ENCODE results near the gene GRB10.

GRB10 gene

DNA sequence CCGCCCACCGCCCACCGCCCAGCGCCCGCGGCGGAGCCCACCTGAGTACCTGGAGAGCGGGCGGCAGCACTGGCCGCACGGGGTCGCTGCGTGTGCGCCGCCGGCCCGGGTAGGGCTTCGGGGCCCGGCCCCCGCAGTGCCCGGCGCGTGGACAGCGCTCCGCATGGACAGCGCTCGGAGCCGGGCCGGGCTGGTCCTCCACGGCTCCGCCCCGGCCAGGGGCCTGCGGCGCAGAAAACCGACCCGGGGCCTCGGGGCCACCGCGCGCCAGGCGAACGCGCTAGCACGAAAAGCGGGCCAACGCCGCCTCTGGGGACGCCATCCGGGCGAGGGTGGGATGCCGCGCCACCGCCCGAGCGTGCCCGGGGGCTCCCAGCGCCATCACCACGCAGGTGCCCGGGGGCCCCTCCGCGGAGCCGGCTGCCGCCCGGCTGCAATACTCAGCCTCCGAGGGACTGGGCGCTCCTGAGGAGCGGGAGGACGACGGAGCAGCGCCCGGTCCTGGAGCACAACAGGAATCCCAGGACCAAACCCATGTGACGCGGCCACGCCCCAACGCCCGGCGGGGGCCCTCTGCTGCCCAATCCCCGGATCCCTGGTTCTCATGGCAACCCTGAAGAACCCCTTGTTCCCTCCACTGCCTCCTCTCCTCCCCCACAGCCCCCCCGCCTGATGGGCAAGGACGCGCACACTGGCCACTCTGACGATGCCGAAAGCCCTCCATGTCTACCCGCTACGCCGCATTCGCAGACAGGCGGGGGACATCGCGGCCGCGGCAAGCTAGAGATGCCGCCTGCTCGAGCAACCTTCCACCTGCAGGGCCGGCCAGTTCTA lies at the start of gene GRB10:
Gene GRB10 (minus strand): TSS at position 522 of the 834 bp plus-strand sequence. CDS start 50,574 bp downstream, outside the sequence.
- Histone ChIP-seq H3K36me3 (replicated peaks; ENCODE audit: low read depth, low read length) (no peaks in the 10 kb centered on the region), H3K4me2 (ENCODE audit: low read length) (no peak within 1 kb of the TSS), H3K9ac (ENCODE audit: low read length) (no peak within 1 kb of the TSS), H2AFZ (ENCODE audit: low read depth, low read length) (no peak within 1 kb of the TSS), H3K4me1 (ENCODE audit: low read length) (no peaks in the 10 kb centered on the region), H3K27me3 (ENCODE audit: low read depth, low read length) (no peaks in the 10 kb centered on the region), H3K27ac (ENCODE audit: low read length) (no peak within 1 kb of the TSS), H4K20me1 (ENCODE audit: insufficient read depth, low read length) (no peaks in the 10 kb centered on the region), H3K79me2 (ENCODE audit: low read length) (no peaks in the 10 kb centered on the region), H3K4me3 (ENCODE audit: low read length) (no peak within 1 kb of the TSS), H3K9me3 (ENCODE audit: insufficient read depth, low read length) (no peaks in the 10 kb centered on the region)
- TF ChIP-seq, protein P1, sequence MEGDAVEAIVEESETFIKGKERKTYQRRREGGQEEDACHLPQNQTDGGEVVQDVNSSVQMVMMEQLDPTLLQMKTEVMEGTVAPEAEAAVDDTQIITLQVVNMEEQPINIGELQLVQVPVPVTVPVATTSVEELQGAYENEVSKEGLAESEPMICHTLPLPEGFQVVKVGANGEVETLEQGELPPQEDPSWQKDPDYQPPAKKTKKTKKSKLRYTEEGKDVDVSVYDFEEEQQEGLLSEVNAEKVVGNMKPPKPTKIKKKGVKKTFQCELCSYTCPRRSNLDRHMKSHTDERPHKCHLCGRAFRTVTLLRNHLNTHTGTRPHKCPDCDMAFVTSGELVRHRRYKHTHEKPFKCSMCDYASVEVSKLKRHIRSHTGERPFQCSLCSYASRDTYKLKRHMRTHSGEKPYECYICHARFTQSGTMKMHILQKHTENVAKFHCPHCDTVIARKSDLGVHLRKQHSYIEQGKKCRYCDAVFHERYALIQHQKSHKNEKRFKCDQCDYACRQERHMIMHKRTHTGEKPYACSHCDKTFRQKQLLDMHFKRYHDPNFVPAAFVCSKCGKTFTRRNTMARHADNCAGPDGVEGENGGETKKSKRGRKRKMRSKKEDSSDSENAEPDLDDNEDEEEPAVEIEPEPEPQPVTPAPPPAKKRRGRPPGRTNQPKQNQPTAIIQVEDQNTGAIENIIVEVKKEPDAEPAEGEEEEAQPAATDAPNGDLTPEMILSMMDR (IDR thresholded peaks at IDR 0.05; ENCODE audit: low read depth, low read length), result no peak
- TF ChIP-seq EZH2phosphoT487 (IDR thresholded peaks at IDR 0.05; ENCODE audit: low read depth), result no peak

DNA sequence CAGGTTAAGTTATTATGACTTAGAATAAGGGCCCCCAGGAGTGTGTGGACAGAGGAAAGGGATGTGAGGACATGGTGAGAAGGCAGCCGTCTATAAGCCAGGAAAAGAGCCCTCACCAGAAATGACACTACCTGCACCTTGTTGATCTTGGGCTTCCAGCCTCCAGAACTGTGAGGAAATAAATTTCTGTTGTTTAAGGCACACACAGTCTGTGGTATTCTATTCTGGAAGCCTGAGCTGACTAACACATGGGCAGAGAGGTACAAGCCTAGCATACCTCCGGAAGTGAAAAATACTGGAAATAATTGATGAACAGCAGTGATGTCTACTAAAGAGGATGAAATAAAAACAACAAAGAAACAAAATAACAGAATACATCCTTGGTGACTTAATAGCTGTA lies 46.1 kb upstream of the GRB10 start:
- Histone ChIP-seq H3K4me3 (ENCODE audit: low read length) (no peak overlapping the region), H3K79me2 (ENCODE audit: low read length) (no peaks in the 10 kb centered on the region), H3K27ac (ENCODE audit: low read length) (no peak overlapping the region), H3K9ac (ENCODE audit: low read length) (no peak overlapping the region), H3K36me3 (replicated peaks; ENCODE audit: low read depth, low read length) (no peaks in the 10 kb centered on the region), H3K27me3 (ENCODE audit: low read depth, low read length) (no peaks in the 10 kb centered on the region; the same call in 1 of the 2 replicates), H3K4me1 (ENCODE audit: low read length) (no peaks in the 10 kb centered on the region), H2AFZ (ENCODE audit: low read depth, low read length) (no peak overlapping the region), H3K9me3 (ENCODE audit: insufficient read depth, low read length) (no peaks in the 10 kb centered on the region), H4K20me1 (ENCODE audit: insufficient read depth, low read length) (no peaks in the 10 kb centered on the region), H3K4me2 (ENCODE audit: low read length) (no peak overlapping the region)
- no peak for TF ChIP-seq EZH2phosphoT487 (IDR thresholded peaks at IDR 0.05; ENCODE audit: low read depth)
- TF ChIP-seq, protein P1 (IDR thresholded peaks at IDR 0.05; ENCODE audit: low read depth, low read length), result no peak

DNA sequence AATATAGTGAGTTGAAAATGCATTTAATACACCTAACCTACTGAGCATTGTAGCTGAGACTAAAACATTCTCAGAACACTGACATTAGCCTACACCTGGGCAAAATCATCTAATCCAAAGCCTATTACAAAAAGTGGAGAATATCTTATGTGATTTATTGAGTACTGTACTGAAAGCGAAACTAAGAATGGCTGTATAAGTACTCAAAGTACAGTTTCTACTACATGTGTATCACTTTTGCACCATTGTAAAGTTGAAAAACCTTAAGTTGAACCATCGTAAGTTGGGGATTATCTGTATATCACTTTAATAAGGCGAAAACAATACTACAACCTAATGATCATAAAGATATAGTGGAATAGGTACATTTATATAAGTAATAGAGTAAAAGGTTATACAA lies 45.4 kb upstream of the GRB10 start:
- H3K27me3 ChIP-seq (ENCODE audit: low read depth, low read length), result no peaks in the 10 kb centered on the region; the same call in 1 of the 2 replicates
- TF ChIP-seq EZH2phosphoT487 (IDR thresholded peaks at IDR 0.05; ENCODE audit: low read depth), result no peak
- TF ChIP-seq, protein P1 (IDR thresholded peaks at IDR 0.05; ENCODE audit: low read depth, low read length), result no peak
- no peak overlapping the region for H3K27ac ChIP-seq (ENCODE audit: low read length)
- H3K4me3 ChIP-seq (ENCODE audit: low read length), result no peak overlapping the region
- H3K36me3 ChIP-seq (replicated peaks; ENCODE audit: low read depth, low read length), result no peaks in the 10 kb centered on the region
- H4K20me1 ChIP-seq (ENCODE audit: insufficient read depth, low read length), result no peaks in the 10 kb centered on the region
- H3K9me3 ChIP-seq (ENCODE audit: insufficient read depth, low read length), result no peaks in the 10 kb centered on the region
- no peaks in the 10 kb centered on the region for H3K79me2 ChIP-seq (ENCODE audit: low read length)
- H3K4me2 ChIP-seq (ENCODE audit: low read length), result no peak overlapping the region
- no peaks in the 10 kb centered on the region for H3K4me1 ChIP-seq (ENCODE audit: low read length)
- H3K9ac ChIP-seq (ENCODE audit: low read length), result no peak overlapping the region
- no peak overlapping the region for H2AFZ ChIP-seq (ENCODE audit: low read depth, low read length)

DNA sequence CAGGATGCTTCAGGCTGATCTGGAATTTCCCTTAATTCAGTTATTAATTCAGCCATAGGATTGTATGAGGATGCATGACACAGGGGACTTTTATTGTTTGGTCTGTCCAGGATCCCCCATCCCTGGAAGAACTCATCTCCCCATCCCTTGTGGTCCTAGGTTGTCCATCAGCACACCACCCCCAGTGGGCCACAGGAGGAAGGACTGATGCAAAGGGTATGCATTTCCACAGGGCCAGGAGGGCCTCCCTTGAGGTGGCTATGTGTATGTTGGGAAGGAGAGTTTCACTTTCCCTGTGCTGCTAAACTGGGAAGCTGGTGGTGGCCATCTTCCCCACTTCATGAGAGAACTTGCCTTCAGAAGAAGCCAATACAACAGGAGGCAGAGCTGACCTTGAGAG lies 44.6 kb upstream of the GRB10 start:
- Histone ChIP-seq H3K9me3 (ENCODE audit: insufficient read depth, low read length) (no peaks in the 10 kb centered on the region), H2AFZ (ENCODE audit: low read depth, low read length) (no peak overlapping the region), H3K27ac (ENCODE audit: low read length) (no peak overlapping the region), H3K9ac (ENCODE audit: low read length) (no peak overlapping the region), H3K36me3 (replicated peaks; ENCODE audit: low read depth, low read length) (no peaks in the 10 kb centered on the region), H3K4me1 (ENCODE audit: low read length) (no peaks in the 10 kb centered on the region), H4K20me1 (ENCODE audit: insufficient read depth, low read length) (no peaks in the 10 kb centered on the region), H3K4me2 (ENCODE audit: low read length) (no peak overlapping the region), H3K27me3 (ENCODE audit: low read depth, low read length) (no peaks in the 10 kb centered on the region; the same call in 1 of the 2 replicates), H3K4me3 (ENCODE audit: low read length) (no peak overlapping the region), H3K79me2 (ENCODE audit: low read length) (no peaks in the 10 kb centered on the region)
- TF ChIP-seq EZH2phosphoT487 (IDR thresholded peaks at IDR 0.05; ENCODE audit: low read depth), result no peak
- TF ChIP-seq, protein P1 (IDR thresholded peaks at IDR 0.05; ENCODE audit: low read depth, low read length), result no peak
